Endothelial cell of umbilical vein (primary cell): ENCODE measurements around the gene CARD11. TPM values are rescaled to one million over a fixed set of nuclear protein-coding genes. Genes with fewer than 3 reads are reported as not detected.

Experiments used
- BruUV-seq: library from RNA; stranded (reverse); fragments of 400-500 nt; replicated peaks from 2 replicates; lab custom pipeline; 2021; lab: Mats Ljungman, UMichigan
- CTCF ChIA-PET: fragments of 300-600, 350-600 bp; sonication (Branson Sonifier 250); formaldehyde crosslinking; loops from one replicate; lab custom pipeline; 2021; ENCODE audit warnings: antibody characterized with exemption, inconsistent platforms; lab: Charles Lee
- POLR2A ChIA-PET: fragments of 300-600, 350-600 bp; sonication (Branson Sonifier 250); formaldehyde crosslinking; loops from one replicate; lab custom pipeline; 2021; ENCODE audit warnings: antibody characterized with exemption, inconsistent platforms; lab: Charles Lee
- DNase-seq: peaks from one replicate; pipeline ENCODE4 v3.0.0-alpha.2; 2011; ENCODE audit warnings: low read depth, low spot score
- FAIRE-seq: peaks from 2 replicates; lab custom pipeline; 2011; peaks lifted over from hg19 to GRCh38; lab: Jason Lieb, UNC
- H2AFZ ChIP-seq: 2 replicates; pipeline ENCODE4 v1.6.0; 2012; ENCODE audit warnings: low read depth, low read length, control low read depth, inconsistent platforms
- H3K27ac ChIP-seq: 2 replicates; pipeline ENCODE4 v1.5.1; 2011; ENCODE audit warnings: low read depth, mild to moderate bottlenecking, control low read depth, low read length, moderate library complexity; ENCODE audit not compliant: insufficient read depth
- H3K27me3 ChIP-seq, 2 experiments: 2 replicates each; pipeline versions ENCODE4 v1.6.0 to v1.6.1; 2011; ENCODE audit warnings: low read length in 2 of 2, mixed read lengths in 1 of 2; ENCODE audit not compliant: control insufficient read depth in 2 of 2, insufficient read depth in 2 of 2
- H3K36me3 ChIP-seq, 2 experiments: 2 replicates in 1 of 2; 3 replicates in 1 of 2; pipeline ENCODE4 v1.5.1; 2011; ENCODE audit warnings: low read length in 2 of 2, mild to moderate bottlenecking in 1 of 2, moderate library complexity in 1 of 2; ENCODE audit not compliant: control insufficient read depth in 2 of 2, insufficient read depth in 2 of 2; ENCODE audit errors: extremely low read depth in 1 of 2
- H3K4me1 ChIP-seq: 3 replicates; pipeline ENCODE4 v1.5.1; 2011; ENCODE audit warnings: mild to moderate bottlenecking, low read length; ENCODE audit not compliant: control insufficient read depth, insufficient read depth; ENCODE audit errors: extremely low read depth
- H3K4me2 ChIP-seq: 2 replicates; pipeline ENCODE4 v1.6.1; 2011; ENCODE audit warnings: low read length, control low read depth, mixed read lengths; ENCODE audit not compliant: insufficient read depth
- H3K4me3 ChIP-seq, 3 experiments: fragments of 200-600 bp in 1 of 3; sonication (generic), shearing (Covaris generic) in 1 of 3; replicated peaks in 1 of 3; 2 replicates each; pipeline ENCODE4 v1.5.1; 2011 to 2016; ENCODE audit warnings: control low read depth in 3 of 3, low read length in 3 of 3, mild to moderate bottlenecking in 2 of 3, inconsistent platforms in 1 of 3, low read depth in 1 of 3, moderate library complexity in 1 of 3; ENCODE audit not compliant: insufficient read depth in 1 of 3
- H3K79me2 ChIP-seq: 2 replicates; pipeline ENCODE4 v1.6.0; 2012; ENCODE audit warnings: low read length, inconsistent platforms; ENCODE audit not compliant: control insufficient read depth, insufficient read depth
- H3K9ac ChIP-seq: replicated peaks from 2 replicates; pipeline ENCODE3; 2011; ENCODE audit warnings: low read length, control low read depth; ENCODE audit not compliant: insufficient read depth; ENCODE audit errors: extremely low read depth
- H3K9me1 ChIP-seq: replicated peaks from 3 replicates; pipeline ENCODE4 v1.6.0; 2011; ENCODE audit warnings: mild to moderate bottlenecking, low read length; ENCODE audit not compliant: control insufficient read depth, insufficient read depth; ENCODE audit errors: extremely low read depth
- H3K9me3 ChIP-seq: replicated peaks from 2 replicates; pipeline ENCODE4 v1.5.1; 2012; ENCODE audit warnings: low read length, inconsistent platforms; ENCODE audit not compliant: control insufficient read depth, insufficient read depth
- H4K20me1 ChIP-seq: replicated peaks from 2 replicates; pipeline ENCODE3; 2011; ENCODE audit warnings: mild to moderate bottlenecking, low read length; ENCODE audit not compliant: control insufficient read depth, insufficient read depth; ENCODE audit errors: extremely low read depth
- EZH2 ChIP-seq: IDR thresholded peaks from 2 replicates; pipeline ENCODE4 v1.6.1; 2012; ENCODE audit warnings: borderline replicate concordance, low read depth, mild to moderate bottlenecking, moderate library complexity, low read length, inconsistent platforms; ENCODE audit not compliant: severe bottlenecking
- FOS ChIP-seq: IDR thresholded peaks from 2 replicates; pipeline ENCODE4 v1.6.1; 2011; ENCODE audit warnings: mild to moderate bottlenecking, low read length, moderate library complexity, borderline replicate concordance; ENCODE audit not compliant: insufficient read depth
- GATA2 ChIP-seq: IDR thresholded peaks from 2 replicates; pipeline ENCODE4 v1.7.0; 2011; ENCODE audit warnings: low read depth, mild to moderate bottlenecking, moderate library complexity, mixed read lengths, low read length; ENCODE audit not compliant: insufficient read length, insufficient read depth
- JUN ChIP-seq: IDR thresholded peaks from 2 replicates; pipeline ENCODE4 v1.6.1; 2011; ENCODE audit warnings: borderline replicate concordance, low read depth; ENCODE audit not compliant: insufficient read length, insufficient read depth
- MAX ChIP-seq: IDR thresholded peaks from 2 replicates; pipeline ENCODE4 v1.6.1; 2011; ENCODE audit not compliant: insufficient read depth, insufficient read length
- MYC ChIP-seq: IDR thresholded peaks from one replicate; pipeline ENCODE4 v1.6.1; 2011; ENCODE audit warnings: mild to moderate bottlenecking, low read depth, low read length
- POLR2A ChIP-seq: IDR thresholded peaks from 2 replicates; pipeline ENCODE4 v1.6.1; 2012; ENCODE audit warnings: low read depth, mild to moderate bottlenecking, control low read depth, low read length
- POLR2AphosphoS5 ChIP-seq: IDR thresholded peaks from 2 replicates; pipeline ENCODE4 v1.6.1; 2012; ENCODE audit warnings: low read depth, mild to moderate bottlenecking, control low read depth, low read length, moderate library complexity; ENCODE audit not compliant: insufficient read depth
- dilution Hi-C: fragments of 300-500 bp; cut with MboI; formaldehyde crosslinking; loops from one replicate; pipeline ENCODE4 v1.15.0; 2019; ENCODE audit warnings: low sequenced_read_pairs; ENCODE audit not compliant: extremely low pct_ligation_motif_present
- intact Hi-C: fragments of 100-400 bp; cut with micrococcal nuclease; formaldehyde crosslinking; loops from one replicate; pipeline ENCODE4 v1.10.0; 2022
- polyA plus RNA-seq, 4 experiments: library from polyadenylated mRNA; depleted of rRNA in 3 of 4; stranded (reverse) in 3 of 4; unstranded in 1 of 4; fragments of >200 nt; gene quantifications; 2 replicates each; pipeline versions ENCODE4 v1.2.1 to v1.2.3, GENCODE V29; 2011 to 2012; ENCODE audit warnings: missing spikeins in 1 of 4
- total RNA-seq: library from RNA; stranded (reverse); gene quantifications from 2 replicates; pipeline ENCODE4 v1.2.3, GENCODE V29; 2021
- TF ChIP-seq, protein P1 (sequence below), 2 donors: IDR thresholded peaks; 1 replicate in 1 of 2; 2 replicates in 1 of 2; pipeline ENCODE4 v1.5.1; 2011; ENCODE audit warnings: low read length in 2 of 2, mild to moderate bottlenecking in 2 of 2, moderate library complexity in 2 of 2, control low read depth in 1 of 2, inconsistent platforms in 1 of 2, low read depth in 1 of 2; ENCODE audit not compliant: insufficient read depth in 1 of 2; ENCODE audit errors: extremely low read depth in 1 of 2

Gene CARD11
- total and polyA plus RNA-seq, 2 donors (not counting 3 experiments of a cell fraction or from before 2014, with no cell fraction given): 20.4 to 41.8 TPM

- Histone ChIP-seq H2AFZ (no peak overlapping the region), H3K9me3 (peaks cover 3% of the 10 kb centered on the region), H3K9me1 (no peaks in the 10 kb centered on the region), H3K4me3 (no peak overlapping the region), H3K36me3 (no peaks in the 10 kb centered on the region), H3K4me2 (no peak overlapping the region), H3K79me2 (no peaks in the 10 kb centered on the region), H3K9ac (no peak overlapping the region), H4K20me1 (no peaks in the 10 kb centered on the region), H3K4me1 (no peaks in the 10 kb centered on the region), H3K27ac (no peak overlapping the region), H3K27me3 (no peaks in the 10 kb centered on the region)
- ChIA-PET POLR2A (no interaction called here), CTCF (no interaction called here)
- intact Hi-C loops: no loop called here
- DNase-seq (no peak), FAIRE-seq (no peak)
- TF ChIP-seq MAX (no peak), GATA2 (no peak)
- dilution Hi-C loops: no loop called here
- no TSS peak for BruUV-seq
Measured at GRCh38 chr7:2968176-2968575, 75.5 kb downstream of the CARD11 start.

- Histone ChIP-seq H3K79me2 (no peaks in the 10 kb centered on the region), H3K36me3 (no peaks in the 10 kb centered on the region), H3K9me1 (no peaks in the 10 kb centered on the region), H3K27ac (no peak overlapping the region), H2AFZ (no peak overlapping the region), H3K27me3 (no peaks in the 10 kb centered on the region), H3K4me3 (no peak overlapping the region), H3K9me3 (peaks cover 3% of the 10 kb centered on the region), H3K4me2 (no peak overlapping the region), H3K4me1 (peaks cover 3% of the 10 kb centered on the region), H3K9ac (no peak overlapping the region), H4K20me1 (no peaks in the 10 kb centered on the region)
- BruUV-seq: no TSS peak
- FAIRE-seq (no peak), DNase-seq (no peak)
- ChIA-PET POLR2A (no interaction called here), CTCF (no interaction called here)
- intact Hi-C loops: no loop called here
- dilution Hi-C loops: no loop called here
- TF ChIP-seq POLR2A: no peak
- TF ChIP-seq JUN: no peak
- TF ChIP-seq POLR2AphosphoS5: no peak
- no peak for TF ChIP-seq MAX
- TF ChIP-seq GATA2: no peak
- TF ChIP-seq MYC: no peak
- TF ChIP-seq, protein P1, sequence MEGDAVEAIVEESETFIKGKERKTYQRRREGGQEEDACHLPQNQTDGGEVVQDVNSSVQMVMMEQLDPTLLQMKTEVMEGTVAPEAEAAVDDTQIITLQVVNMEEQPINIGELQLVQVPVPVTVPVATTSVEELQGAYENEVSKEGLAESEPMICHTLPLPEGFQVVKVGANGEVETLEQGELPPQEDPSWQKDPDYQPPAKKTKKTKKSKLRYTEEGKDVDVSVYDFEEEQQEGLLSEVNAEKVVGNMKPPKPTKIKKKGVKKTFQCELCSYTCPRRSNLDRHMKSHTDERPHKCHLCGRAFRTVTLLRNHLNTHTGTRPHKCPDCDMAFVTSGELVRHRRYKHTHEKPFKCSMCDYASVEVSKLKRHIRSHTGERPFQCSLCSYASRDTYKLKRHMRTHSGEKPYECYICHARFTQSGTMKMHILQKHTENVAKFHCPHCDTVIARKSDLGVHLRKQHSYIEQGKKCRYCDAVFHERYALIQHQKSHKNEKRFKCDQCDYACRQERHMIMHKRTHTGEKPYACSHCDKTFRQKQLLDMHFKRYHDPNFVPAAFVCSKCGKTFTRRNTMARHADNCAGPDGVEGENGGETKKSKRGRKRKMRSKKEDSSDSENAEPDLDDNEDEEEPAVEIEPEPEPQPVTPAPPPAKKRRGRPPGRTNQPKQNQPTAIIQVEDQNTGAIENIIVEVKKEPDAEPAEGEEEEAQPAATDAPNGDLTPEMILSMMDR (IDR thresholded peaks at IDR 0.05; ENCODE audit: extremely low read depth in 1 of 2, insufficient read depth in 1 of 2, low read depth in 1 of 2, low read length in 2 of 2): no peak
- TF ChIP-seq FOS: no peak
- no peak for TF ChIP-seq EZH2
Measured at GRCh38 chr7:2967705-2968104, 76.0 kb downstream of the CARD11 start.
